CD4-positive, alpha-beta T cell (primary cell): ENCODE results near the gene MAJIN. TPM values are rescaled to one million over a fixed set of nuclear protein-coding genes. Genes with fewer than 3 reads are reported as not detected.

ENCODE experiments used
- ATAC-seq: fragments of 200-7000 bp; cut with Tn5 transposase; one replicate; pipeline ENCODE4 v1.10.0; 2022; ENCODE audit warnings: mild to moderate bottlenecking; ENCODE audit not compliant: poor library complexity
- CTCF ChIA-PET: fragments of 350-600 bp; sonication (Branson Sonifier 250); formaldehyde crosslinking; loops from one replicate; lab custom pipeline; 2021; ENCODE audit warnings: antibody characterized with exemption, inconsistent platforms; lab: Charles Lee
- POLR2A ChIA-PET: fragments of 350-600 bp; sonication (Branson Sonifier 250); formaldehyde crosslinking; loops from one replicate; lab custom pipeline; 2021; ENCODE audit warnings: antibody characterized with exemption, inconsistent platforms; lab: Charles Lee
- DNase-seq, 14 experiments: peaks; one replicate each; pipeline ENCODE4 v3.0.0-alpha.2; 2013 to 2020; ENCODE audit warnings: mixed read lengths in 2 of 14
- H3K27ac ChIP-seq, 2 donors: one replicate each; pipeline versions ENCODE4 v1.5.1 to v1.7.0; 2013; ENCODE audit warnings: low read length in 2 of 2, low read depth in 1 of 2, mild to moderate bottlenecking in 1 of 2
- H3K27me3 ChIP-seq, 2 experiments: 1 replicate in 1 of 2; 2 replicates in 1 of 2; pipeline versions ENCODE4 v1.6.1 to v1.7.0; 2013; ENCODE audit warnings: low read length in 2 of 2, control low read depth in 1 of 2, mild to moderate bottlenecking in 1 of 2, moderate library complexity in 1 of 2; ENCODE audit not compliant: insufficient read depth in 2 of 2, control insufficient read depth in 1 of 2
- H3K36me3 ChIP-seq: one replicate; pipeline ENCODE4 v1.6.1; 2013; ENCODE audit warnings: low read length, control low read depth; ENCODE audit not compliant: insufficient read depth
- H3K4me1 ChIP-seq: one replicate; pipeline ENCODE4 v1.6.1; 2013; ENCODE audit warnings: low read length, control low read depth; ENCODE audit not compliant: insufficient read depth
- H3K4me3 ChIP-seq: one replicate; pipeline ENCODE4 v1.5.1; 2013; ENCODE audit warnings: mild to moderate bottlenecking, low read length, moderate library complexity
- H3K9me3 ChIP-seq, 2 experiments: 1 replicate in 1 of 2; 2 replicates in 1 of 2; pipeline versions ENCODE4 v1.6.1 to v1.7.0; 2013; ENCODE audit warnings: low read length in 2 of 2, mild to moderate bottlenecking in 2 of 2, control low read depth in 1 of 2, moderate library complexity in 1 of 2; ENCODE audit not compliant: control insufficient read depth in 1 of 2, insufficient read depth in 1 of 2
- H3K27ac Mint-ChIP-seq: one replicate; pipeline ENCODE4 v1.8.0; 2020; ENCODE audit warnings: mixed read lengths
- H3K27me3 Mint-ChIP-seq: one replicate; pipeline ENCODE4 v1.8.0; 2021; ENCODE audit warnings: mixed read lengths
- H3K36me3 Mint-ChIP-seq: one replicate; pipeline ENCODE4 v1.8.0; 2021; ENCODE audit warnings: low read depth, mixed read lengths
- H3K4me1 Mint-ChIP-seq: one replicate; pipeline ENCODE4 v1.8.0; 2021; ENCODE audit warnings: low read depth, mixed read lengths
- H3K4me3 Mint-ChIP-seq: one replicate; pipeline ENCODE4 v1.8.0; 2020; ENCODE audit warnings: mild to moderate bottlenecking, mixed read lengths
- H3K9me3 Mint-ChIP-seq: one replicate; pipeline ENCODE4 v1.8.0; 2020; ENCODE audit warnings: mixed read lengths
- CTCF ChIP-seq: fragments of 200-600 bp; IDR thresholded peaks from one replicate; pipeline ENCODE4 v1.8.0; 2022; ENCODE audit warnings: antibody characterized with exemption, mild to moderate bottlenecking
- intact Hi-C, 2 experiments: fragments of 100-400 bp; cut with DNase I in 1 of 2; cut with micrococcal nuclease in 1 of 2; formaldehyde crosslinking; loops; one replicate each; pipeline versions ENCODE4 v1.15.1 to v1.9.0; 2023 to 2025; cut with DNase I, micrococcal nuclease
- total RNA-seq, 174 experiments: library from RNA in 2 of 174; stranded (reverse) in 2 of 174; gene quantifications; one replicate each; pipeline ENCODE4 v1.2.3 and lab custom pipeline; 2021 to 2026

The MAJIN gene
- total RNA-seq, 2 experiments from 2014 or later = 0.50 to 0.55 TPM

- Mint-ChIP-seq H3K36me3 (no peaks in the 10 kb centered on the region), H3K4me3 (no peak overlapping the region), H3K27ac (no peak overlapping the region), H3K4me1 (no peaks in the 10 kb centered on the region), H3K9me3 (no peaks in the 10 kb centered on the region), H3K27me3 (peaks cover 8% of the 10 kb centered on the region)
- ATAC-seq (no peak), DNase-seq (no peak)
- H3K36me3 ChIP-seq = no peaks in the 10 kb centered on the region
- TF ChIP-seq CTCF = no peak
- POLR2A ChIA-PET = interaction anchor here (1.0 kb wide), 1 partner anchor 12 kb away, joined by 3 read pairs; the partner anchor contains the start of gene MAJIN
- intact Hi-C loops = no loop called here
- no peak overlapping the region for H3K27ac ChIP-seq
- CTCF ChIA-PET = no interaction called here
- no peak overlapping the region for H3K4me3 ChIP-seq
- peaks cover 0 to 8% of the 10 kb centered on the region in 2 experiments for H3K27me3 ChIP-seq
- H3K9me3 ChIP-seq = no peaks in the 10 kb centered on the region
- H3K4me1 ChIP-seq = no peaks in the 10 kb centered on the region
These were observed 12.4 kb downstream of the MAJIN start for GRCh38 chr11:64959498-64959897.

- H3K4me1 ChIP-seq = no peaks in the 10 kb centered on the region
- no peak for TF ChIP-seq CTCF
- no peaks in the 10 kb centered on the region for H3K9me3 ChIP-seq
- no peaks in the 10 kb centered on the region for H3K4me1 Mint-ChIP-seq
- CTCF ChIA-PET = no interaction called here
- H3K27ac ChIP-seq = no peak overlapping the region
- ATAC-seq = no peak
- H3K36me3 Mint-ChIP-seq = no peaks in the 10 kb centered on the region
- H3K4me3 Mint-ChIP-seq = no peak overlapping the region
- peaks cover 0 to 3% of the 10 kb centered on the region in 2 experiments for H3K27me3 ChIP-seq
- H3K9me3 Mint-ChIP-seq = no peaks in the 10 kb centered on the region
- no peak overlapping the region for H3K4me3 ChIP-seq
- H3K27ac Mint-ChIP-seq = no peak overlapping the region
- no peaks in the 10 kb centered on the region for H3K36me3 ChIP-seq
- intact Hi-C loops = no loop called here
- POLR2A ChIA-PET = no interaction called here
- H3K27me3 Mint-ChIP-seq = peaks cover 12% of the 10 kb centered on the region
- DNase-seq = no peak
These were observed 17.7 kb downstream of the MAJIN start for GRCh38 chr11:64954201-64954600.

- intact Hi-C loops = no loop called here
- CTCF ChIA-PET = no interaction called here
- Histone ChIP-seq H3K9me3 (no peaks in the 10 kb centered on the region), H3K27ac (no peak overlapping the region), H3K27me3 (no peaks in the 10 kb centered on the region), H3K4me1 (no peaks in the 10 kb centered on the region), H3K4me3 (no peak overlapping the region), H3K36me3 (no peaks in the 10 kb centered on the region)
- Mint-ChIP-seq H3K27me3 (peaks cover 10% of the 10 kb centered on the region), H3K4me1 (no peaks in the 10 kb centered on the region), H3K4me3 (no peak overlapping the region), H3K9me3 (no peaks in the 10 kb centered on the region), H3K27ac (no peak overlapping the region), H3K36me3 (no peaks in the 10 kb centered on the region)
- DNase-seq = no peak
- TF ChIP-seq CTCF = no peak
- ATAC-seq = no peak
- POLR2A ChIA-PET = no interaction called here
These were observed 20.4 kb downstream of the MAJIN start for GRCh38 chr11:64951529-64951928.
